ENCODE results near the gene DSP. TPM values are rescaled to one million over a fixed set of nuclear protein-coding genes. Genes with fewer than 3 reads are reported as not detected.

DSP gene
- polyA plus RNA-seq, 1 donor from 2014 or later, result 0.05 TPM

GRCh38 chr6:7505189-7505699 is 36.2 kb upstream of the DSP start:
- H3K27me3 ChIP-seq (ENCODE audit: insufficient read depth, low read depth, low read length), result no peaks in the 10 kb centered on the region
- H3K36me3 ChIP-seq (ENCODE audit: insufficient read depth, low read length), result no peaks in the 10 kb centered on the region
- no peaks in the 10 kb centered on the region for H4K20me1 ChIP-seq (ENCODE audit: insufficient read depth)
- no peaks in the 10 kb centered on the region for H3F3A ChIP-seq (ENCODE audit: insufficient read depth, low read length, poor library complexity, severe bottlenecking)
- H3K9me2 ChIP-seq (ENCODE audit: insufficient read depth, low read length), result no peaks in the 10 kb centered on the region
- H3K4me3 ChIP-seq (ENCODE audit: low read length), result no peak overlapping the region
- TF ChIP-seq MXI1 (conservative IDR thresholded peaks at IDR 0.05; ENCODE audit: poor library complexity, severe bottlenecking) (no peak), POLR2AphosphoS5 (IDR thresholded peaks at IDR 0.05) (no peak), REST (IDR thresholded peaks at IDR 0.05; ENCODE audit: borderline replicate concordance) (no peak), RAD21 (conservative IDR thresholded peaks at IDR 0.05) (no peak), TAF1 (IDR thresholded peaks at IDR 0.05; ENCODE audit: low read depth) (no peak)
- no peak overlapping the region for H2AFZ ChIP-seq (ENCODE audit: low read depth, low read length)
- no peak overlapping the region for H3K9ac ChIP-seq (ENCODE audit: low read length)
- H3K4me2 ChIP-seq (ENCODE audit: low read length), result no peak overlapping the region
- H3K27ac ChIP-seq (ENCODE audit: low read length), result no peak overlapping the region
- no peaks in the 10 kb centered on the region for H3K79me2 ChIP-seq (replicated peaks; ENCODE audit: insufficient read depth, low read length)
- no peaks in the 10 kb centered on the region for H3K9me3 ChIP-seq (ENCODE audit: low read length)

- H3K9ac ChIP-seq (ENCODE audit: low read length), result no peak overlapping the region
- no peaks in the 10 kb centered on the region for H3K9me2 ChIP-seq (ENCODE audit: insufficient read depth, low read length)
- no peaks in the 10 kb centered on the region for H4K20me1 ChIP-seq (ENCODE audit: insufficient read depth)
- no peak overlapping the region for H3K27ac ChIP-seq (ENCODE audit: low read length)
- no peak overlapping the region for H2AFZ ChIP-seq (ENCODE audit: low read depth, low read length)
- TF ChIP-seq POLR2AphosphoS5 (IDR thresholded peaks at IDR 0.05) (no peak), EZH2 (IDR thresholded peaks at IDR 0.05; ENCODE audit: borderline replicate concordance, insufficient read depth, low read length, poor library complexity, severe bottlenecking) (no peak), CTCF (IDR thresholded peaks at IDR 0.05; ENCODE audit: poor library complexity, severe bottlenecking) (no peak), SMC3 (conservative IDR thresholded peaks at IDR 0.05; ENCODE audit: poor library complexity) (no peak), MXI1 (conservative IDR thresholded peaks at IDR 0.05; ENCODE audit: poor library complexity, severe bottlenecking) (no peak), TAF1 (IDR thresholded peaks at IDR 0.05; ENCODE audit: low read depth) (no peak), EP300 (conservative IDR thresholded peaks at IDR 0.05; ENCODE audit: poor library complexity, severe bottlenecking) (no peak), RAD21 (conservative IDR thresholded peaks at IDR 0.05) (no peak), REST (IDR thresholded peaks at IDR 0.05; ENCODE audit: borderline replicate concordance) (no peak)
- no peaks in the 10 kb centered on the region for H3K9me3 ChIP-seq (ENCODE audit: low read length)
- no peak overlapping the region for H3K4me3 ChIP-seq (ENCODE audit: low read length)
- no peak overlapping the region for H3K4me2 ChIP-seq (ENCODE audit: low read length)
- H3K79me2 ChIP-seq (replicated peaks; ENCODE audit: insufficient read depth, low read length), result no peaks in the 10 kb centered on the region
- H3K27me3 ChIP-seq (ENCODE audit: insufficient read depth, low read depth, low read length), result no peaks in the 10 kb centered on the region
- H3F3A ChIP-seq (ENCODE audit: insufficient read depth, low read length, poor library complexity, severe bottlenecking), result no peaks in the 10 kb centered on the region
- no peaks in the 10 kb centered on the region for H3K36me3 ChIP-seq (ENCODE audit: insufficient read depth, low read length)
These were observed 33.9 kb upstream of the DSP start for GRCh38 chr6:7507600-7507999.

Data from neural cell (in vitro differentiated cells).